ENCODE measurements around the gene SOD2. TPM values are rescaled to one million over a fixed set of nuclear protein-coding genes. Genes with fewer than 3 reads are reported as not detected.

SOD2 gene
- total RNA-seq, 2 experiments from 2014 or later = 36.4 to 49.2 TPM

DNA sequence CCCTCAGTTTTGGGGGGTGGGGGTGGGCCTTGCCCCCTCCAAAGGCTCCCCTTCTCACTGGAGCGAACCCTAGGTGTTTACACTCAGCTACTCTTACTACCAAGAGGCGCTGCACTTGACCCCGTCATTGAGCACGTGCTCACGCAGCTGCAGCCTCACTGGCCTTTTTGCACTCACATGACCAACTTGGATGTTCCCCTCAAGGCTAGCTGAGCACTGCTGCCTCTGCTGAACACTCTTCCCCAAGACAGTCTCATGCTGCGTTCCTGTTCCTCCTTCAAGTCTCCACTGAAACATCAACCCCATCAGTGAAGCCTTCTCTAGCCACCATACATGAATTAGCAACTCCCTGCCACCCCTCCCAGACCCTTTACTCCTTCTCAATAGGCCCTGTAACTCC, 4.0 kb downstream of the SOD2 start:
- Histone ChIP-seq H2AFZ (ENCODE audit: low read length) (no peak overlapping the region), H3K4me1 (ENCODE audit: insufficient read depth, low read length, poor library complexity, severe bottlenecking) (peaks cover 17% of the 10 kb centered on the region), H3K27ac (ENCODE audit: low read depth, low read length, poor library complexity, severe bottlenecking) (no peak overlapping the region), H4K20me1 (ENCODE audit: insufficient read depth, low read length) (peaks cover 9% of the 10 kb centered on the region; the same call in 1 of the 2 replicates), H3K4me2 (ENCODE audit: low read length) (no peak overlapping the region), H3K36me3 (ENCODE audit: insufficient read depth, low read length) (peaks cover 50% of the 10 kb centered on the region), H3K9me3 (ENCODE audit: low read length) (no peaks in the 10 kb centered on the region), H3K79me2 (ENCODE audit: insufficient read depth, low read depth, low read length) (peaks cover 24% of the 10 kb centered on the region; the same call in 1 of the 2 replicates), H3K4me3 (ENCODE audit: low read depth, low read length, poor library complexity, severe bottlenecking) (no peak overlapping the region), H3K9me2 (ENCODE audit: insufficient read depth, low read length) (no peaks in the 10 kb centered on the region)
- POLR2A ChIA-PET = interaction anchor here (0.6 to 1.1 kb wide), 5 partner anchors 9 to 315 kb away, joined by 3 read pairs; no protein-coding TSS in a partner anchor
- intact Hi-C loops (cut with micrococcal nuclease; ENCODE audit: unreplicated experiment) = no loop called here
- TF ChIP-seq, protein P1, sequence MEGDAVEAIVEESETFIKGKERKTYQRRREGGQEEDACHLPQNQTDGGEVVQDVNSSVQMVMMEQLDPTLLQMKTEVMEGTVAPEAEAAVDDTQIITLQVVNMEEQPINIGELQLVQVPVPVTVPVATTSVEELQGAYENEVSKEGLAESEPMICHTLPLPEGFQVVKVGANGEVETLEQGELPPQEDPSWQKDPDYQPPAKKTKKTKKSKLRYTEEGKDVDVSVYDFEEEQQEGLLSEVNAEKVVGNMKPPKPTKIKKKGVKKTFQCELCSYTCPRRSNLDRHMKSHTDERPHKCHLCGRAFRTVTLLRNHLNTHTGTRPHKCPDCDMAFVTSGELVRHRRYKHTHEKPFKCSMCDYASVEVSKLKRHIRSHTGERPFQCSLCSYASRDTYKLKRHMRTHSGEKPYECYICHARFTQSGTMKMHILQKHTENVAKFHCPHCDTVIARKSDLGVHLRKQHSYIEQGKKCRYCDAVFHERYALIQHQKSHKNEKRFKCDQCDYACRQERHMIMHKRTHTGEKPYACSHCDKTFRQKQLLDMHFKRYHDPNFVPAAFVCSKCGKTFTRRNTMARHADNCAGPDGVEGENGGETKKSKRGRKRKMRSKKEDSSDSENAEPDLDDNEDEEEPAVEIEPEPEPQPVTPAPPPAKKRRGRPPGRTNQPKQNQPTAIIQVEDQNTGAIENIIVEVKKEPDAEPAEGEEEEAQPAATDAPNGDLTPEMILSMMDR (conservative IDR thresholded peaks at IDR 0.05; ENCODE audit: low read length) = no peak
- TF ChIP-seq EZH2phosphoT487 (IDR thresholded peaks at IDR 0.05; ENCODE audit: borderline replicate concordance, low read depth, low read length) = no peak
- CTCF ChIA-PET (ENCODE audit: unreplicated experiment) = no interaction called here
- DNase-seq (ENCODE audit: low spot score) = no peak
- BruUV-seq (replicated peaks) = no TSS peak

DNA sequence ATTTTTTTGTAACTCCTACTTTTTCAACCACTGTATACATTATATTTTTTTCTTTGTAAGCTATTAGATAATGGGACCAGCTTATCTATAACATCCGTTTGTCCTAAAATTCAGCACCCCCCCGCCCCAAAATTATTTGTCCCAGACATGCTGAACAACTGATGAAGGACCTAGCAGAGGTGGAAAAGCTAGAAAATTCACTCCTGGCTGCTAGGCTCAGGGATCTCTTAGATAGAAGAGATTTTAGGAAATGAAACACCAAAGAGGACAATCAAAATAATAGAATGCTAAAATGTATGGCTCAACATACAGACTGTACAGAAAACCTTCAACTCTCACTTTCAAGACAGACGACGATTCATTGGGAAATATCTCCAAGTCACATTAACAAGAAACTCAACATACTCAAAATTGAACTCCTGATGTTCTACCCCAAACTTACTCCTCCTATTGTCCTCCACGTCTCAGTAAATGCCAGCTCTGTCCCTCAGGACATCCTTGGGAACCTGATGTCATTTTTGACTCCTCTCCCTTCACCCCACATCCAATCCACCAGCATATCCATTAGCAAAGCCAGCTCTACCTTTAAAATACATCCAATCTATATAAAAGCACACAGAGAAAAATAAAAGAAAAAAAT, 4.7 kb downstream of the SOD2 start:
- CTCF ChIA-PET (ENCODE audit: unreplicated experiment) = no interaction called here
- H3K9me3 ChIP-seq (ENCODE audit: low read length) = no peaks in the 10 kb centered on the region
- no peaks in the 10 kb centered on the region for H3K9me2 ChIP-seq (ENCODE audit: insufficient read depth, low read length)
- peaks cover 24% of the 10 kb centered on the region; the same call in 1 of the 2 replicates for H3K79me2 ChIP-seq (ENCODE audit: insufficient read depth, low read depth, low read length)
- intact Hi-C loops (cut with micrococcal nuclease; ENCODE audit: unreplicated experiment) = no loop called here
- POLR2A ChIA-PET = interaction anchor here (0.6 to 1.1 kb wide), 5 partner anchors 8 to 285 kb away, joined by 3 to 8 read pairs (median 3); no protein-coding TSS in a partner anchor
- H3K4me1 ChIP-seq (ENCODE audit: insufficient read depth, low read length, poor library complexity, severe bottlenecking) = peaks cover 13% of the 10 kb centered on the region
- no peak overlapping the region for H3K4me3 ChIP-seq (ENCODE audit: low read depth, low read length, poor library complexity, severe bottlenecking)
- H2AFZ ChIP-seq (ENCODE audit: low read length) = no peak overlapping the region
- no peak overlapping the region for H3K4me2 ChIP-seq (ENCODE audit: low read length)
- DNase-seq (ENCODE audit: low spot score) = no peak
- TF ChIP-seq EZH2phosphoT487 (IDR thresholded peaks at IDR 0.05; ENCODE audit: borderline replicate concordance, low read depth, low read length) = no peak
- TF ChIP-seq, protein P1 (conservative IDR thresholded peaks at IDR 0.05; ENCODE audit: low read length) = no peak
- no peak overlapping the region for H3K27ac ChIP-seq (ENCODE audit: low read depth, low read length, poor library complexity, severe bottlenecking)
- H3K36me3 ChIP-seq (ENCODE audit: insufficient read depth, low read length) = peaks cover 56% of the 10 kb centered on the region
- BruUV-seq (replicated peaks) = no TSS peak
- H4K20me1 ChIP-seq (ENCODE audit: insufficient read depth, low read length) = peaks cover 9% of the 10 kb centered on the region; the same call in 1 of the 2 replicates

- ChIA-PET POLR2A (interaction anchor here (1.1 kb wide), 1 partner anchor 10 kb away, joined by 8 read pairs; no protein-coding TSS in a partner anchor), CTCF (ENCODE audit: unreplicated experiment) (no interaction called here)
- Histone ChIP-seq H3K9me2 (ENCODE audit: insufficient read depth, low read length) (no peaks in the 10 kb centered on the region), H3K4me1 (ENCODE audit: insufficient read depth, low read length, poor library complexity, severe bottlenecking) (peaks cover 13% of the 10 kb centered on the region), H3K4me2 (ENCODE audit: low read length) (no peak overlapping the region), H3K27ac (ENCODE audit: low read depth, low read length, poor library complexity, severe bottlenecking) (no peak overlapping the region), H4K20me1 (ENCODE audit: insufficient read depth, low read length) (peaks cover 9% of the 10 kb centered on the region; the same call in 1 of the 2 replicates), H2AFZ (ENCODE audit: low read length) (no peak overlapping the region), H3K79me2 (ENCODE audit: insufficient read depth, low read depth, low read length) (peaks cover 23% of the 10 kb centered on the region; the same call in 1 of the 2 replicates), H3K36me3 (ENCODE audit: insufficient read depth, low read length) (peaks cover 63% of the 10 kb centered on the region), H3K4me3 (ENCODE audit: low read depth, low read length, poor library complexity, severe bottlenecking) (no peak overlapping the region), H3K9me3 (ENCODE audit: low read length) (no peaks in the 10 kb centered on the region)
- no TSS peak for BruUV-seq (replicated peaks)
- TF ChIP-seq, protein P1 (conservative IDR thresholded peaks at IDR 0.05; ENCODE audit: low read length) = 0 out of 2 replicates have a peak, but pooled peaks have one; percentile 25
- TF ChIP-seq EZH2phosphoT487 (IDR thresholded peaks at IDR 0.05; ENCODE audit: borderline replicate concordance, low read depth, low read length) = no peak
- intact Hi-C loops (cut with micrococcal nuclease; ENCODE audit: unreplicated experiment) = no loop called here
- no peak for DNase-seq (ENCODE audit: low spot score)
Measured at GRCh38 chr6:159687341-159687740, 5.7 kb downstream of the SOD2 start.

Measured in OCI-LY7 (cell line).